DMS153 treated with DMSO at 0.1 percent for 48 hours (cell line): ENCODE measurements around the gene CDCA3.
"Not testable (repeated sequence)": the region's sequence is repeated elsewhere in the genome, so short reads cannot be mapped to it uniquely, and the experiment has no call there.

Experiments used
- DNase-seq: peaks from one replicate; lab custom pipeline; 2025; ENCODE audit not compliant: unreplicated experiment; lab: John Stamatoyannopoulos, UW

CDCA3 gene

DNA sequence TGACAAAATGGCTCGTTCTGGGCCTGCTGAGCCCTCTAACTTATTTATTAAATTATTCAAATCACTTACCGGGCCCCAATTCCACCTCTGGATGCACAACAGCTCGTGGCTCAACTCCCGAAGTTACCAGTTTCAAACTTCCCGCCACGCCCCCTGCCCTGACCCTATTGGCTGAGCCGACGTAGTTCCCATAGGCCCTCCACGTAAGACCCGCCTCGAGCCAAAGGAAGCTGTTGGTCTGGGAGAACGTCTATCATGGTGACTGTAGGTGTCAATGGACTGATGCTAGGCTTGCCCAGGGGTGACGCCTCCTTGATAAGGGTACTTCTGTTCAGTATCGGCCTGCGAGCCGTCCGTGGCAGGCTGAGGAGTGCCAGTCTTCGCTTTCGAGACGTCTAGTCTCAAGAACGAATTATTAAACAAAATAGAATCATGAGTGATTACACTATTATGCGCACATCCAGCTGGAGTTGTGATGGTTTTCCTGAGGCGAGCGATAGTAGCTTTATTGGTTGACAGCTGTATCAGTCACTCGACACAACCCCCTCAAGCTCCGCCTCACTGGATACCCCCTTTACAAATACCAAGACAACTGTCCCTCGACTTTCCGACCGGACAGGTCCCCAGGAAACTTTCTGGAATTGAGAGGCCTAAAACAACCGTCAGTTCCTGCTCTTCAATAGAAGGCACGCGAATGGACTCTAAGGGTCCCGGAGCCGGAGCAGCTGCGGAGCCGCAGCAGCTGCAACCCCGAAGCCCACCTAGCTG is at the start of gene CDCA3:
CDCA3 (minus strand) TSS at position 134 of the 768 bp plus-strand sequence. CDS start 334 bp downstream, outside the sequence.
- peak; percentile 93 for DNase-seq

DNA sequence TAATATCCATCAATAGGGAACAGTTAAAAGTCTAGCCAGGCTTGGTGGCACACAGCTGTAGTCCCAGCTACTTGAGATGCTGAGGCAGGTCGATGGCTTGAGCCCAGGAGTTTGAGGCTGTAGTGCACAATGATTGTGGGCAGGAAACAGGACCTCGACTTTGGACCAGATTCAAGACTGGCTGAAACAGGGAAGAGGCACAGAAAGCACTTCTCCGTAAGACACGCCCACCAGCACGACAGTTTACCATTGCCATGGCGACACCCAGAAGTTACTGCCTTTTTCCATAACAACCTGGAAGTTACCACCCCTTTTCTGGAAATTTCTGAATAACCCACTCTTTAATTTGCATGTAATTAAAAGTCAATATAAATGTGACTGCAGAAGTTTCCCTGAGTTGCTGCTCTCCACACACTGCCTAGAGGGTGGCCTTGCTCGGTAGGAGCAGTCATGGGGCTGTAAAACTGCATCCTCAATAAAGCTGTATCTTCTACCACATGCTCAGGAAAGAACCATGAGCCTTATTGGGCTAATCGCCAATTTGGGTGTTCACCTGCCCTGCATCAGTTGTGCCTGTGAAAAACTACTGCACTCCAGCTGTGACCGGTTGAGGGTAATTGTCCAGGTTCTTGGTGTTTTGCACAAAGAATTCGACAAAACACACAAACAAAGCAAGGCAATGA is 48.9 kb upstream of the CDCA3 start:
- DNase-seq = peak; percentile 41

DNA sequence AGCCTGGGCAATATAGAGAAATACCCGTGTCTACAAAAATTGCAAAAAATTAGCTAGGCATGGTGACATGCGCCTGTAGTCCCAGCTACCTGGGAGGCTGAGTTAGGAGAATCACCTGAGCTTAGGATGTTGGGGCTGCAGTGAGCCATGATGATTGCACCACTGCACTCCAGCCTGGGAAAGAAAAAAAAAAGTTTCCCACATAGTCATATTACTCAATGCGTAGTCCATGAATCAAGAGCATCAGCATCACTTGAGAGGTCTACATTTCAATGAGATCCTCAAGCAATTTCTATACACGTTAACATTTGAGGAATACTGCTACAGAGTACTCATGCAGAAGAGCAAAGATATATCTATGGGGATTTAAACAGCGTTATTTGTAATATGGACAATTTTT is 48.3 kb upstream of the CDCA3 start:
- DNase-seq = no peak

DNA sequence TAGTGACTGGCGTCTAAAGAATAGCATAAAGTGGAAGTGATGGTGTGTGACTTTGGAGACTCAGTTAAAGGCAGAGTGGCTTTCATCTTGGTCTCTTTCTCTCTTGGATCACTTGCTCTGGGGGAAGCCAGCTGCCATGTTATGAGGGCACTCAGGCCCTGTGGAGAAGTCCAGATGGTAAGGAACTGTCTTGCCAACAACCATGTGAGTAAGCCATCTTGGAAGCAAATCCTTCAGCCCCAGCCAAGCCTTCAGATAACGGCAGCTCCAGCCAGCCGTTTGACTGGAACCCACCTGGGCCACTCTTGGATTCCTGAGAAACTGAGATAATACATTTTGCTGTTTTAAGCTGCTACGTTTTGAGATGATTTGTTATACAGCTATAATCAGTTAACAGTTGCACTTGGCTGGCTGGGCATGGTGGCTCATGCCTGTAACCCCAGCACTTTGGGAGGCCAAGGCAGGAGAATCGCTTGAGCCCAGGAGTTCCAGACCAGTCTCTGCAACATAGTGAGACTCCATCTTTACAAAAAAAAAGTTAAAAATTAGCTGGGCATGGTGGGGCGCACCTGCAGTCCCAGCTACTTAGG is 45.9 kb upstream of the CDCA3 start:
- DNase-seq = no peak

DNA sequence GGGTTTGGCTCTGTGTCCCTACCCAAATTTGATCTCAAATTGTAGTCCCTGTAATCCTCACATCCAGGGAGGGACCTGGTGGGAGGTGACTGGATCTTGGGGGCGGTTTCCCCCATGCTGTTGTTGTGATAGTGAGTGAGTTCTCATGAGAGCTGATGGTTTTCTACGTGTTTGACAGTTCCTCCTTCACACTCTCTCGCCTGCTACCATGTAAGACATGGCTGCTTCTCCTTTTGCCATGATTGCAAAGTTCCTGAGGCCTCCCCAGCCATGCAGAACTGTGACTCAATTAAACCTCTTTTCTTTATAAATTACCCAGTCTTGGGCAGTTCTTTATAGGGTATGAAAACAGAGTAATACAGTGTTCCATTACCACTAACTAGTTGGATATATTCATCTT is 43.2 kb upstream of the CDCA3 start:
- no peak for DNase-seq

DNA sequence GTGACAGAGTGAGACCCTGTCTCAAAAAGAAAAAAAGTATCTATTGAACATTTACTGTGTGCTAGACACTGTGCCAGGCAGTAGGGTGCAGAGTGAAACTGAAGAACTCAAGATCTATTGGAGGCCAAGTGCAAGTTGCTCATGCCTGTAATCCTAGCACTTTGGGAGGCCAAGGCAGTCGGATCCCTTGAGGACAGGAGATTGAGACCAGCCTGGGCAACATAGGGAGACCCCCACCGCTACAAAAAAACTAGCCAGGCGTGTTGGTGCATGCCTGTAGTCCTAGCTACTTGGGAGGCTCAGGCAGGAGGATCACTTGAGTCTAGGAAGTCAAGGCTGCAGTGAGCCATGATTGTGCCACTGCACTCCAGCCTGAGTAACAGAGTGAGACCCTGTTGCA is 41.6 kb upstream of the CDCA3 start:
- not testable (repeated sequence) for DNase-seq

DNA sequence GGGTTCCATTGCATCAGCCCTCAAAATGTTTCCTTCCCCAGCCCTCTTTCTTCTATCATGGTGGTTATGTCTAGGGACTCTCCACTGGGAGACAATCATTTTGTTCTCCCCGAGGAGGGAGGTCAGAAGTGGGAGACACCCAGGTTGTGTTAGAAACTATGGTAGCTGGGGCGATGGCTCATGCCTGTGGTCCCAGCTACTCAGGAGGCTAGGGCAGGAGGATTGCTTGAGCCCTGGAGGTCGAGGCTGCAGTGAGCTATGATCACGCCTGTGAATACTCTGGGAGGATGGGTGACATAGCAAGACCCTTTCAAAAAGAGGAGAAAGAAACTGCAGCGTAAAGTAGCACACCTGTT is 40.5 kb upstream of the CDCA3 start:
- DNase-seq = no peak

DNA sequence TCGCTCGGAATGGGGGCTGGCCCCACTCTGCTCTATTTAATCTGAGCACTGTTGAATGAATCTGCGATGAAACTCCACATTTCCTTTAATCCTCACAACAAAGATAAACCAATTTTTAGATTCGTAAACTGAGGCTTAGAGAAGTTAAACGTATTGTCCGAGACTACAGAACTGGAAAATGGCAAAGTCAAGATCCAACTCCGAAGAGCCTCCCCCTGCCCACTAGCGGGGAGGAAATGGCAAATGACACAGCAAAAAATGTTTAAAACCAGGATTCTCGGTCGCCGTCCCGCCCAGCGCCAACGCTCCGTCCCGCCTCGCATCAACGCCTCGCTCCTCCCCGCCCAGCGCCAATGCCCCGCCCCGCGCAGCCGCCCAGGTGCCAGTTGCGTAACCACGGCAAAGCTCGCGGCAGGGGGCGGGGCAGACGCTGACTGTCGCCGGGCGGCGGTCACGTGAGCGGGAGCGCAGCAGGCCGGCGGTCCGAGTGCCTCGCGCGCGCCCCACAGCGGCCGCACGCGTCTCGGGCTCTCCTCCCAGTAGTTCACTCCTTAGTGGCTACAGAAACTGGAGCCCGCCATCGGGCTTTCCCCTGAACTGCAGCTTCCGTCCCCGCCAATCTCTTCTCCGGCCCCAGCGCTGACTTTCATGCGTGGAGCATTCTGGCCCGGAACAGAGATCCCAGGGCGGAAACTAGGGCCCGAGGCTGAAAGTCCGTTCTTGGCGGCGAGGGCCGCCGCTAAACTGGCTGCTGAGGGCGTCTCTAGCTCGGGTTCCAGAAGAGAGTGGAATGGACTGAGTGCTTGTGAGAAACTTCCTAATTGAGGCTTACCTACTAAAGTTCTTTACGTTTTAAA is 39.9 kb upstream of the CDCA3 start:
- peak; percentile 93 for DNase-seq

DNA sequence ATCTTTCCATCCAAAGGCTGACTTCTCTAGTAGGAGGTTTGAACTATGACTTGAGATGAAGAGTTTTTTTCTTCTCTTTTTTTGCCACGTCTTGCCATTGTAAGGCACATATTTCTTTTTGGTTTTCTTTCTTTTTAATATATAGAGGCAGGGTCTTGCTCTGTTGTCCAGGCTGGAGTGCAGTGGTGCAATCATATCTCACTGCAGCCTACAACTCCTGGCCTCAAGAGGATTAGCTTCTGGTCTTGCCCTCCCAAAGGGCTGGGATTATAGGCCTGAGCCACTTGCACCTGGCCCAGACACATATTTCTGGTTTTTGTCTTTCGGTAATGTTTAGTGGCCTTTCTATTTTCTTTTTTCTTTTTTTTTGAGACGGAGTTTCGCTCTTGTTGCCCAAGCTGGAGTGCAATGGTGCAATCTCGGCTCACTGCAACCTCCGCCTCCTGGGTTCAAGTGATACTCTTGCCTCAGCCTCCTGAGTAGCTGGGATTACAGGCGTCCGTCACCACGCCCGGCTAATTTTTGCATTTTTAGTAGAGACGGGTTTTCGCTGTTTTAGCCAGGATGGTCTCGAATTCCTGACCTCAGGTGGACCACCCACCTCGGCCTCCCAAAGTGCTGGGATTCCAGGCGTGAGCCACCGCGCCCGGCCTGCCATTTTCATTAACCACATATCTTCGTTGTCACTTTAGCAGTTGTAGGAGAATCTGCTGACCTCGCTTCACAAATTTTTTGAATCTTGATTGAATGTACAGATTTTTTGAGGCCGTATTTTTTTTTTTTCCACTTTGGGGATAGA is 38.9 kb upstream of the CDCA3 start:
- DNase-seq = not testable (repeated sequence)

DNA sequence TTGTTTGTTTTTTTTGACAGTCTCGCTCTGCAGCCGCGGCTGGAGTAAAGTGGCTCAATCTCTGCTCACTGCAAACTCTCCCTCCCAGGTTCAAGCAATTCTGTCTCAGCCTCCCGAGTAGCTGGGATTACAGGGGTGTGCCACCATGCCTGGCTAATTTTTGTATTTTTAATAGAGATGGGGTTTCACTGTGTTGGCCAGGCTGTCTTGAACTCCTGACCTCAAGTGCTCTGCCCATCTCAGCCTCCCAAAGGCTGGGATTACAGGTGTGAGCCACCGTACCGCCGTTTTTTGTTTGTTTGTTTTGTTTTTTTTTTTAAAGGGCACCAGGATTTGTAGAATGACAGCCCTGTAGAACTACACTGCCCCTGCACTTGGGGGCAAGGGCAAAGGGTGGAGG is 37.7 kb upstream of the CDCA3 start:
- DNase-seq = not testable (repeated sequence)

DNA sequence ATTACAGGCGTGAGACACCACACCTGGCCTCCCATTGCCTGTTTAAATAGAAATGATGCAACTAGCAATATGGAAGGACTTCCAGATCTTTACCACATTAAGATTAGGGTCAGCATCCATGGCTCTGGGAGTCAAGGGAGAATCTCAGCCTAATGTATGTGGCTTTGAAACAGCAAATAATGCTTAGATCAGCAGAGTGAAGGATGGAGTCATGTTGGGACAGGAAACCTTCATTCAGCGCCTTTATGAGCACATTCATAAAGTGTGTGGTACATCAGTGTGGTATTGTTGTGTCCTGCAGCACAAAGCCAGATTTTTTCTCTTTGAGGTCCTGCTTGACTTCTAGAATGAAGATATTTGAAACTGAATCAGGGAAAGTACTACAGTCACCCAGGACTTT is 37.3 kb upstream of the CDCA3 start:
- no peak for DNase-seq

DNA sequence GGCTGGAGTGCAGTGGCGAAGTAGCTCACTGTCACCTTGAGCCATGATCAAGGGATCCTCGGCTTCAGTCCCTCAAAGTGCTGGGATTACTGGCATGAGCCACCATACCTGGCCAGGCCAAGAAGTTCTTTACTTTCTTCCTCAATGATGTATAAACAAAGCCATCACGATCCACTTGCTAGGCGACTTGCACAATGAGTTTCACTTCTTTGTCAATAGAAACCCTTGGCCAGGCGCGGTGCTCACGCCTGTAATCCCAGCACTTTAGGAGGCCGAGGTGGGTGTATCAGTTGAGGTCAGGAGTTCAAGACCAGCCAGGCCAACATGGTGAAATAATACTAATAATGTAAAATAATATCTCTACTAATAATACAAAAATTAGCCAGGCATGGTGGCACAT is 36.4 kb upstream of the CDCA3 start:
- DNase-seq = no peak

DNA sequence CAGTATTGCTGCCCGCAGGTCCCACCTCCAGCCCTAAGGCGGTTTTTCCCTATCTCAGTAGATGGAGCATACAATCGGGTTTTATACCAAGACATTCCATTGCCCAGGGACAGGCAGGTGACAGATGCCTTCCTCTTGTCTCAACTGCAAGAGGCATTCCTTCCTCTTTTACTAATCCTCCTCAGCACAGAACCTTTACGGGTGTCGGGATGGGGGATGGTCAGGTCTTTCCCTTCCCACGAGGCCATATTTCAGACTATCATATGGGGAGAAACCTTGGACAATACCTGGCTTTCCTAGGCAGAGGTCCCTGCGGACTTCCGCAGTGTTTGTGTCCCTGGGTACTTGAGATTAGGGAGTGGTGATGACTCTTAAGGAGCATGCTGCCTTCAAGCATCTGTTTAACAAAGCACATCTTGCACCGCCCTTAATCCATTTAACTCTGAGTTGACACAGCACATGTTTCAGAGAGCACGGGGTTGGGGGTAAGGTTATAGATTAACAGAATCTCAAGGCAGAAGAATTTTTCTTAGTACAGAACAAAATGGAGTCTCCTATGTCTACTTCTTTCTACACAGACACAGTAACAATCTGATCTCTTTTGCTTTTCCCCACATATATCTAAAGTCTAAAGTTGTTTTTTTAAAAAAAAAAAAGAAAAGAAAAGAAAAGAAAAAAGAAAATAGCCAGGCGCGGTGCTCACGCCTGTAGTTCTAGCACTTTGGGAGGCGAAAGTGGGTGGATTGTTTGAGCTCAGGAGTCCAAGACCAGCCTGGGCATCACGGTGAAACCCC is 35.3 kb upstream of the CDCA3 start:
- not testable (repeated sequence) for DNase-seq

DNA sequence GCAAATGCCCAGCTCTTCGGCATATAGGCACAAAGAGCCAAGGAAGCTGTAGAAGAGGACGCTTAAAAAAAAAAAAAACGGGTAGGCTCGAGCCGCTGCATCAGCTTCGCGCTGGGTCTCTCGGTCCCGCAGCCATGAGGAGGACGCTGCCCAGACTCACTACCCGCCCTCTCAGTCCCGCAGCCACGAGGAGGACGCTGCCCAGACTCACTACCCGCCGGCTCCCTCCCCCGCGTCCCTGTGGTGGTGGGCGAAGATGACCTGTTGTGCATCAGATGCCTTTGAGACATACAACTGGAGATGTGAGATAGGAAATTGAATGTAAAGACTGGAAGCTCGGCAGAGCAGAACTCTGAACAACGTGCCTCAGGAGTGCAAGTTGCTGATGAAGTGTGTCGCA is 33.5 kb upstream of the CDCA3 start:
- DNase-seq = no peak

DNA sequence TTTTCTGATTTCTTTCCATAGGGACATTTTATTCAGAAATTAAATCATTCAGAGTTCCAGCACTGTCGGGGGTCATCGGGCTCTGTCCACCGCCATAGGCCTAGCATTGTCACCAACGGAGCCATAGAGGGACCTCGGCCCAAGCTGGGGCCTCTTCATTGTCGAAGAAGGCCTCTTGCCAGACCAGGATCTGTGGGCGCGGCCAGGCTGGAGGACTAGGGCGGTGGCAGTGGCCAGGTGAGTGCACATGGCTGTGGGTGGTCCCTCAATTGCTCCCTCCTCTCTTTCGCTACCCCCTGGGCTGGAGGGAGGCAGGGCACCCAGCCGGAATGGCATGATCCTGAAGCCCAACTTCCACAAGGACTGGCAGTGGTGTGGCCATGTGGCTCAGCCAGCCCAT is 32.6 kb upstream of the CDCA3 start:
- no peak for DNase-seq

DNA sequence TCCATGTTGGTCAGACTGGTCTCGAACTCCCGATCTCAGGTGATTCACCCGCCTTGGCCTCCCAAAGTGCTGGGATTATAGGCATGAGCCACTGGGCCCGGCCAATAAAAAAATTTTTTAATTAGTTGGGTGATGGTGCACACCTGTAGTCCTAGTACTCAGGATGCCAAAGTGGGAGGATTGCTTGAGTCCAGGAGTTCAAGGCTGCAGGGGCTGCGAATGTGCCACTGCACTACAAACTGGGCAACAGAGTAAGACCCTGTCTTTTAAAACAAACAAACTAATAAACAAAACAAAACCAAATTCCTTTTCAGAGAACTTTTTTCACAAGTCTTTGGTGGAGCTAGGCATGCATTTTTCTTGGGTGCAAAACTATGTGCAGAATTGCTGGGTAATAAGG is 32.2 kb upstream of the CDCA3 start:
- DNase-seq = no peak

DNA sequence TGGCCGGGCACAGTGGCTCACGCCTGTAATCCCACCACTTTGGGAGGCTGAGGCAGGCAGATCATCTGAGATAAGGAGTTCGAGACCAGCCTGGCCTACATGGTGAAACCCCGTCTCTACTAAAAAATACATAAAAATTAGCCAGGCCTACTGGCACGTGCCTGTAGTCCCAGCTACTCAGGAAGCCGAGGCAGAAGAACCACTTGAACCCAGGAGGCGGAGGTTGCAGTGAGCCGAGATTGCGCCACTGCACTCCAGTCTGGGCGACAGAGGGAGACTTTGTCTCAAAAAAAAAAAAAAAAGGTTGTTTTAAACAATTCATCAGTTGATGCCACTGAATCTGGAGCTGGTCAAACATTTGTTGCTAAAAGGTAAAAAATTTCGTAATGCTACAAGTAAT is 28.7 kb upstream of the CDCA3 start:
- not testable (repeated sequence) for DNase-seq

DNA sequence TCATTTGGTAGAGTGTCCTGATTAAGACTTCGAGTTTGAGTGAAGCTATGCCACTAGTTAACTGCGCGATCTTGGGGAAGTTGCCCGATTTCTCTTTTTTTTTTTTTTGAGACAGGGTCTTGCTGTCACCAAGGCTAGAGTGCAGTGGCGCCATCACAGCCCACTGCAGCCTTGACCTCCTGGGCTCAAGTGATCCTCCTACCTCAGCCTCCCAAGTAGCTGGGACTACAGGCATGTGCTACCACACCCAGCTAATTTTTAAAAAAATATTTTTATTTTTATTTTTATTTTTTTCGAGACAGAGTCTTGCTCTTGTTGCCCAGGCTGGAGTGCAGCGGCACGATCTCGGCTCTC is 22.9 kb upstream of the CDCA3 start:
- DNase-seq = not testable (repeated sequence)

DNA sequence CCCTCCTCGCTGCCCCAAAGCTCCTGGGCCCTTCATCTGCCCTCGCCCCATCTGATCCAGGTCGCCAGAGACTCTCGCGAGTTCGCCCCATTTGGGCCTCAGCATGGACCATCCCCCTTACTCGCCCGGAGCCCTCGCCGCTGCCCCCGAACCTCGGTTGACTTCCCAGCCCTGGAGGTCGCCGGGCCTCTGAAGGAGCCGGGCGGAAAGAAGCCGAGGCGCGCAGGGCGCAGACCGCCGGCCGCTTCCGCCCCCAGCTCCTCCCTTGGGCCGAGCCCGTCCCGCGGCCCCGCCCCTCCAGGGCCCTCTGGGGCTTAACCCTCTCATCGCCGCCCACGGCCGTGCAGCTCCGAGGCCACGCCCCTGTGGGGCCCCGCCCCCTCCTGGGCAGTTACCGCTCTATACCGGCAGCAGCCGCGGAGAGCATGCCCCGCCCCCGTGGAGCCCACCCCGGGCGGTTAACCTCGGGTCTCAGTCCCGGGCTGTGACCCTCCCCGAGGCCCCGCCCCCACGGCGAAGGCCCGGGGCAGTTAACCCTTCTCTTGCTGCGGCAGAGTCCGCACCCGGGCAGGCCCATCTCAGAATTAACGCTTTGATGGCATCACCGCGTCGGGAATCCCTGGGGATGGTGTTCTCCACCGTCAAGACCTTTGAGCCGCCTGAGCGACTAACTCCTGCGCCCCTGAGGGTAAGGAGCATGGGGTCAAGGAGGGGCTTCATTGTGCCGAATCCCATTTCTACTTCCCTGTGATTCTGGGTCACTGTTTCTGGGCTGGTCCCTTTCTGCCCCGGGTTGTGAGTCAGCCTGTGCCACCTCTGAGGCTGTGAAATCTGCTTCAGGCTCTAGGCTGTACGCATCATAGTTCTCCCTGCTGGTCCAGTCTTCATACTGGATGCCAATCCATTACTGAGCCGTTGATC is 22.3 kb upstream of the CDCA3 start, which contains the start of gene SPSB2:
SPSB2 (minus strand) TSS at position 210 of the 921 bp plus-strand sequence. CDS start 402 bp downstream, outside the sequence.
- peak; percentile 82 for DNase-seq
